Suprapubic skin (tissue), 3 donors: ENCODE data around the gene MTR.

Experiments used
- CTCF ChIP-seq, 2 donors: fragments of 200-600 bp in 1 of 2; fragments of 450-650 bp in 1 of 2; sonication (generic) in 1 of 2; IDR thresholded peaks; one replicate each; pipeline ENCODE4 v1.5.1; 2016 to 2019; ENCODE audit warnings: antibody characterized with exemption in 2 of 2, mild to moderate bottlenecking in 1 of 2, moderate library complexity in 1 of 2
- POLR2AphosphoS5 ChIP-seq, 3 donors: sonication (generic); formaldehyde crosslinking; IDR thresholded peaks; one replicate each; pipeline ENCODE4 v1.6.1; 2017; ENCODE audit warnings: antibody characterized with exemption in 3 of 3

GRCh38 chr1:236833575-236833974 is 38.5 kb downstream of the MTR start:
- TF ChIP-seq CTCF (IDR thresholded peaks at IDR 0.05) = no peak
- TF ChIP-seq POLR2AphosphoS5 (IDR thresholded peaks at IDR 0.05) = no peak
